Activated T-cell treated with anti-CD3 and anti-CD28 coated beads for 48 hours (primary cell): ENCODE measurements around the gene CCDC134.
"Not testable (repeated sequence)": the region's sequence is repeated elsewhere in the genome, so short reads cannot be mapped to it uniquely, and the experiment has no call there.

Source experiments
- DNase-seq: peaks from one replicate; pipeline ENCODE4 v3.0.0-alpha.2; 2020; ENCODE audit warnings: low read depth

The CCDC134 gene

GRCh38 chr22:41825376-41825775 lies 24.9 kb downstream of the CCDC134 start:
- no peak for DNase-seq

DNA sequence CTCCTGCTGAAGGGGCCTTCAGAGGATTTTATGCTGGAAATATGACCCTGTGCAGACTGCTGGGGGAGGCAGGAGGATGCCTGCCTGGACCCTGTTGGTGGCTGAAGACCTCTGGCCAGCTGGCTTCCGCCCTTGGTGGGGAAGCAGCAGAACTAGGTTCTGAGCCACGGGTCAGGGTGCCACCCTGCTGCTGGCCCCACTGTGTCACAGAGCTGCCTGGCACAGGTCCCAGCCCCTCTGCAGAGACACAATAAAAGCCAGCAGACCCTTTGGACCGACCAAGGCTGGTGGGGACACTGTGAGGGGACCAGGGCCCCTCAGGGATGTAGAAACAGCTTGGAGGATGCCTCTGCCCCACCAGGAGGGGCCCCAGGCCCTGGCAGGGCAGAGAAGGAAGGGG lies 25.5 kb downstream of the CCDC134 start:
- no peak for DNase-seq

DNA sequence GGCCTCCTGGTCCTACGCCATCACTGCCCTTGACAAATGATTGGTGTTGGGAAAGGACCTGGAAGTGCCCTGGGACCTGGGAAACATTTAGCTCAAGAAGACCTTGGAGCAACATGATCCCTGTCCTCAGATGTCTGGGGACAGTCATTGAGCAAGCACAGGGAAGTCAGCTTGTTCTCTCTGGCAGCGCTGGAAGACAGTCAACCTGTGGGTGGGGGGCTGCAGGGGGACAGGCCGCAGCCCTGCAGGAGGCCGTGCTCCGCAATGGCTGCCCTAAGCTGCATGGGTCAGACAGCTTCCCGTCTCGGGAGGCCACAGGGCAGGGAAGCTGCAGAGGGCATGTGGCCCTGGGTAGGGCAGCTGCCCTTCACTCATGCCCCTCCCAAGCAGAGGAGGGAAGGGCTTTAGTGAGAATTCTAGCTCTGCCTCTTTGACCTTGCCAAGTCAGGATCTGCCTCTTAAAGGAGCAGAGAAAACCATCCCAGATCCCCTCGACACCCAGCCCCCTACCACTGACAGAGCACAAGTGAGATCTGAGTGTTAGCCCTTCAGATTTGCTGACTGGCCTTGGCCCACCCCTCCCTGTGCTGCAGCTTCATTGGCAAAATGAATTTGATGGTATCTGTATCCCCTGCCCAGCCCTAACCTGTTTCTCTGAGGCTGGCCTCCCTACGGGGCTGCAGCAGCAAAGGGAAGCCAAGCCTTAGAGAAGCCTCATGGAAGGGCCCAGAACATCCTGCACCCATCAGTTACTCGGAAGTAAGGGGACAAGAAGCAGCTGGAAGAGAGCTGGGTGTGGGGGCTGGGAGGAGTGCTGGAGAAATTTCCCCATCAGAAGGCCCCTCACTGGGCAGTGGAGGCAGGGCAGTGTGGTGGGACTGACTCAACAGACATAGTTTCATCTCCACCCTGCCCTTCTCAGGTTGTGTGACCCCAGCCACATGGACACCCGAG lies 26.2 kb downstream of the CCDC134 start:
- DNase-seq, result no peak

DNA sequence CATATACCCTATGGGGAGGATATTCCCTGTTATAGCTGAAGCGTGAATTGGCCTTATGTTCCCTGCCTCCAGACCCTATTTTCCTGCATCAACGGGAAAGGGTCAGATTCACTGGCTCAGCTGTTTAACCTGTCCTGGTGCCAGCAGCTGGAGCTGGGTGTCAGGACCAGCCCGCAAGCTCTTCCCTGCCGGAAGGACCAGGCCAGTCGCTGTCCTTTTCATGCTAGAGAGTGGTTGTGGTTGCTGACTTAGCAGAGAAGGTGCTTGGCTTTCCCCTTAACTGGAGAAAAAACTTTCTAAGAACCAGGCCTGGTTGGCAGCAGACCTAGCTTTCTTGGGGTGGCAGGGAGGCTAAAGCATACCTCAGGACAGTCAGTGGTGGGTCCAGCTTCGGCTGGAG lies 27.2 kb downstream of the CCDC134 start:
- DNase-seq, result no peak

- DNase-seq, result no peak
These were observed 28.0 kb downstream of the CCDC134 start for GRCh38 chr22:41828516-41828915.

DNA sequence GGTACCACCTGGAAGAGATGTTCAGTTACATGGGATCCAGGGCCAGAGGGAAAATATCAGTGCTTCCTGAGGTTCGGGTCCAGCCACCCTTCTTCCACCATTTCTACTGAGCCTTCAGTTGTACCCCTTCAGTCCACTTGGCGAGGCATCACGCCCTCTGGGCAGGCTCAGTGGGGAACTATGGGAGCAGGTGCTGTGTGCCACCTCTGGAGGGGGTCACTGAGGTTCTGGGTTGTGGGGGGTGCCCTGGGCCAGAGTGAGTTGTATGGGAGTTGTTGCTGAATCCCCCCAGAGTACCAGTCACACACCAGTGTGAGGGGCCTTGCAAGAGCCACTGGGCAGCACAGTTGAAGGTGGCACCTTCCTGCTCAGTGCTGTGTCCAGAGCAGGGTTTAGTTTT lies 29.7 kb downstream of the CCDC134 start:
- DNase-seq, result no peak

DNA sequence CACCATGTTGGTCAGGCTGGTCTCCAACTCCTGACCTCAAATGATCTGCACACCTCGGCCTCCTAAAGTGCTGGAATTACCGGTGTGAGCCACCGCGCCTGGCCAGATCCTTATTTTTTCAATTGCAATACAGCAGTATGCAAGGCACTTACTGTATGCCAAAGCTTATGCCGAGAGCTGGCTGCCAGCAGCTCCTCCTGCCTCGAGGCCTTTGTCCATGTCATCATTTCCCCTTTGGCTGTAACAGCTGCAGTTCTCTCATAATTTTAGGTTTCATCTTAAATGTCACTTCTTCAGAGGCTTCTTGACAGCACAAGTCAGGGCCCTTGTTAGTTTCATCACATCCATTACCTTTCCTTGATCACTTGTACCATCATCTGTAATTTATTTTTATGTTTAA lies 30.9 kb downstream of the CCDC134 start:
- no peak for DNase-seq

DNA sequence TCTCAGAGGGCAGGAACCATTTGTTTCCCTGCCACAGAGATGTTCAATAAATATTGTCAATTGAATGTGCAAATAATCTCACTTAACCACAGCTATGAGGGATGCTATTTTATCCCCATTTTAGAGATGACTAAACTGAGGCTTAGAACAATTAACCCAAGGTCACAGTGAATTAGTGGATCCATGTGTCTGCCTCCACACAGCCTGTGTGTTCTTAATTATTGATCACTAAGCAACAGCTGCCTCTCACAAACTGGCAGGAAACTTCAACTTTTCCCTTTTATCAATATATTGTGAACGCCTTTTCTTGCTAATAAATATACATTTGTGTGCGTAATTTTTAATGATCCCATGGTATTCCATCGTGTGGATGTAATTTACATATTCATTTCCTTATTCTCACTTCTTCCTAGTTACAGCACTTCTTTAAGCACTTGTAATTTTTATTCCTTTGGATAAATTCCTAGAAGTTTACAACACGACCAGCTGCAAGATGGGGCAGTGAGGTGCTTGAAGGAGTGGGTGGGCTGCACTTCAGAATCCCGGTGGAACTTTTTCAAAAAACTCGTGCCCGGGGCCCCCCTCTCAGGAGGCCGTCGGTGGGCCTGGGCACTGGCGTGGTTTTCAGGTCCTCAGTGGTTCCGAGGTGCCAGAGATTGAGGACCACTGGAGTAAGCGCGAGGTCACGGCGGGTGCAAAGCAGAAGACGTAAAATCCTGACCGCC lies 31.5 kb downstream of the CCDC134 start:
- no peak for DNase-seq

GRCh38 chr22:41832553-41833368 lies 32.3 kb downstream of the CCDC134 start, which contains the start of gene SREBF2:
Gene SREBF2 (plus strand): TSS chr22:41833105. CDS start chr22:41833271, 166 bp downstream.
- peak; percentile 99 for DNase-seq

DNA sequence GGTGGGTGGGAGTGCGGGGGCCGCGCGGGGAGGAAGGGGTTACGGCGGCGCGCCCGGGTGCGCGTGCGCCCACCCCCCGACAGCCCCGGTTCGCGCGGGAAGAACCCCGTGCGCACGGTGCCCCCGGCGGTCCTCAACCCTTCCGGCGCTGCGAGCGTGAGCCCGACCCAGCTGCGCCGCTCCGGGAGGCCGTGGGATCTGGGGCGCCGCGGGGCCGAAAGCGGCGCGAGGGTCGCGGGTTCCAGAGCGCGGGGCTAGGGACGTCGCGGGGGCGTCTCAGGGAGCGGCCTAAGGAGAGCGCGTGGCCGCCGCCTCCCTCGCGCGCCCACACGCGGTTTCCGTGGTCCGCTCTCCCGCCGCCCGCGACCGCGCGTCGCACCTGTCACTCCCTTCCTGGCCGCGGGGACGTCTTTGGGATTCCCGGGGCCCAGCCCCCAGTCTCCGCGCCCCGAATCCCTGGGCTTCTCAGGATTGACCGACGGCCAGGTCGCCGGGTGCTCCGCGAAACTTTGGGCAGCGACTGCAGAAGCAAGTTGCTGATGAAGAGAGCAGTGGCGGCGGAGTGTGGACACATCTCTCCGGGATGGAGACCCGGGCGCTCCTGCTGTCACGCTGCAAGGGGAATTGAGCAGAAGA lies 33.0 kb downstream of the CCDC134 start:
- DNase-seq, result peak; percentile 38

GRCh38 chr22:41834005-41834944 lies 33.8 kb downstream of the CCDC134 start:
- no peak for DNase-seq

- DNase-seq, result not testable (repeated sequence)
These were observed 35.0 kb downstream of the CCDC134 start for GRCh38 chr22:41835462-41835861.

DNA sequence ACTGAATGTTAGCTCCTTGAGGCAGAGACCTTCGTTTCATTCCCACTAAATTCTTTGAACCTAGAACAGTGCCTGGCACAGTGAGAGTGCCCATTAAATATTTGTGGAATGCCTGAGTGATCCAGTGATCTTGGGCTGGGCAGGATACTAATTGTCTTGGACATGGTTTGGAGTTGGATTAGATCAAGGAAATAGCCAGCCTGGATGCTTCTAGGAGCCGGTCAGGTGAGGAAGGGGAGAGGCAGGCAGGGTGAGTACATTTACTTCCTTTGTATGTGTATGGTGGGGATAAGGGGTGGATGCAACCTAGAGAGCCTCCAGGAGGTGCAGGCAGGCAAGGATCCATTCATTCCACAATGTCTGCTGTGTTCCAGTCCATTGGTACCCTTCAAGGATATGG lies 36.1 kb downstream of the CCDC134 start:
- DNase-seq, result no peak

DNA sequence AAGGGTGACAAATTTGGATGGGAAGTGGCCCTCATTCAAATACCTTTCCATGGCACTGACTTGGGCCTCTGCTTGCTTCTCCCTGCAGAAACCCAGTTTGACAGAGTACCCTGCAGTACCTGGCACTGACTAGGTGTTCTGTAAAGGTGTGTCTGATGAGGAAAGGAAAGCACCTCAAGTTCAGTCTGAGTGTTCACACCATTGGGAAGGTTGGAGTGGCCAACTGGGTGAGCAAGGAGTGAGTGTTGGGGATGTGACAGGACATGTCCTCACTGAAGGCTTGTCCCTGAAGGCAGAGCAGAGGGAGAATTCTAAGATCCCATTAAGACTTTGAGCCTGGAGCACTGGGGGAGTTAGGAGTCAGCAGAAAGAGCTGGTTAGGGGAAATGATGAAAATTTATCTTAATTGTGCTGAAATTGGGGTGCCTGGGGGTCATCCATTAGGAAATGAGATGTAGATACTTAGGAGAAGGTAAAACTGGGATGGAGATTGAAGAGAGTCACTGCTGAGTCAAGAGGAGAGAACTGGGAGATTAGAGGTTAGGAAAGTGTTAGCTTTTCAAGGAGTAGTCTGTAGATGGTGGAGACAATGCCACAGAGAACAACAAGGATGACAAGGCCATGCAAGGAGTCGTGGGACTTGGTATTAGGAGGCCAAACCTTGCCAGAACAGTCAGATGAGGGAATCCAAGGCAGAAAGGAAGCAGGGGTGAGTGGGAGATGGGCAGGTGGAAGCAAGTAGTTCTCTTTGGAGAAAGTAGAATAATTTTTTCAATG lies 38.6 kb downstream of the CCDC134 start:
- no peak for DNase-seq

- no peak for DNase-seq
These were observed 39.7 kb downstream of the CCDC134 start for GRCh38 chr22:41840216-41840615.

DNA sequence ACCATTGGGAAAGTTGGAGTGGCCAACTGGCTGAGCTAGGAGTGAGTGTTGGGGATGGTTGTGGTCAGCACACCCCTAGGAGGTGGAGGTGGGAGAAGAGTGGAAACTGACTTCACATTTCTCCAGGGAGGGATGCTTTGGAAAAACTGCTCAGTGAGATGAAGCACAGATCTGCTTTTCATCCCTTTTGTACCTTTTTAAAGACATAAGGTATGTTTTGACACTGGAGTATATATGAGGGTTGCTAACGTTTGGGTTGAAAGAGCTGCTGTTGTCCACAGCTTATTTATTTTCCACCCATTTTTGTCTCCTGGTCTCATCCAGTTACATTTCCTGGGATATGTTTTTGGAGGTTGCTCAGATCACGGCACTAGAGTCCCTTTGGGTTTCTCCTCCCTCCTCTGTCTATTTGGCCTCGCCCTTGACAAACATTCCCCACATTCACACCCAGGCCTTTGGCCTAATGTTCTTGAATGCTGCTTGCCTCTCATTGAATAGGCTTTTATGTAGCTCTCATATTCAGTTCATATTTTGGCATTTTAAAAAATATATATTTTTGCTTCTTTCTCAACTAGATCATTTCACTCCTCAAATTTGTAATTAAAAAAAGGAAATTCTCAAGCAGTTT lies 40.7 kb downstream of the CCDC134 start:
- DNase-seq, result no peak

GRCh38 chr22:41842996-41843970 lies 42.8 kb downstream of the CCDC134 start:
- no peak for DNase-seq

DNA sequence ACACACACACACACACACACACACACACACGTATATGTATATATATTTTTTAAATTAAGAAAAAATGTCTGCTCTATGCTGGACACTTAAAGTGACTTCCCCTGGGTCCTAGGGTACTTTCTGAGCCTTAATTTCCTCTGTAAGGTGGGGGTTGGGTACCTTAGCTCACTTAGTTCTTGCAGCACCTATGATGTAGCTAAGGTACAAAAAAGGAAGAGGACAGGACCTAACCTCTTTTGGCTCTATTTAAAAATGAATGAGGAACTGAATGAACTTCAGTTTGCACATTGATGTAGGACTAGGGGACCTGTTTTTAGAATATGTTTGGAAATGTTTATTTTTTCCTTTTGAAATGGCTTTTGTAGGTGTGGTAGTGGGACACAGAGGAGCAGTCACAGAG lies 43.6 kb downstream of the CCDC134 start:
- no peak for DNase-seq
